ENCODE measurements around the gene DCAKD. TPM values are rescaled to one million over a fixed set of nuclear protein-coding genes. Genes with fewer than 3 reads are reported as not detected.

Gene DCAKD
- total RNA-seq, 4 donors from 2014 or later, result 9.4 to 144 (median 27.4) TPM

- in situ Hi-C loops (cut with MboI; ENCODE audit: low pct_ligation_motif_present in 1 of 4, low pct_unique_long_range_greater_than_20kb in 1 of 4, low sequenced_read_pairs in 3 of 4), result no loop called here
- WGBS, 2 donors (ENCODE audit: low coverage in 1 of 2), result 62 to 78% methylated on average over 3 to 11 of the region's 11 CpGs
- TF ChIP-seq POLR2A (IDR thresholded peaks at IDR 0.05) (no peak), EP300 (IDR thresholded peaks at IDR 0.05; ENCODE audit: low read depth) (no peak), POLR2AphosphoS5 (IDR thresholded peaks at IDR 0.05) (no peak), CTCF (IDR thresholded peaks at IDR 0.05) (no peak)
- Histone ChIP-seq H3K27me3 (no peaks in the 10 kb centered on the region), H3K4me1 (peaks cover 7 to 51% (median 18%) of the 10 kb centered on the region in 4 donors), H3K4me3 (no peak overlapping the region), H3K9me3 (no peaks in the 10 kb centered on the region), H3K36me3 (no peaks in the 10 kb centered on the region), H3K27ac (no peak overlapping the region)
- intact Hi-C loops (cut with DNase I; ENCODE audit: low total_unique reads), result loop anchor here (5.0 kb wide), 1 partner anchor 1040 kb away; no protein-coding TSS in a partner anchor
- DNase-seq, result no peak
These were observed 8.9 kb downstream of the DCAKD start for GRCh38 chr17:45042346-45043120.

GRCh38 chr17:45040459-45040858, 11.0 kb downstream of the DCAKD start:
- no peak for DNase-seq
- intact Hi-C loops (cut with DNase I; ENCODE audit: low total_unique reads), result loop anchor here (5.0 kb wide), 1 partner anchor 1042 kb away; no protein-coding TSS in a partner anchor
- H3K27me3 ChIP-seq, result no peaks in the 10 kb centered on the region
- no peak overlapping the region for H3K27ac ChIP-seq
- H3K9me3 ChIP-seq, result no peaks in the 10 kb centered on the region
- in situ Hi-C loops (cut with MboI; ENCODE audit: low pct_ligation_motif_present in 1 of 4, low pct_unique_long_range_greater_than_20kb in 1 of 4, low sequenced_read_pairs in 3 of 4), result no loop called here
- no peak for TF ChIP-seq CTCF (IDR thresholded peaks at IDR 0.05)
- no peak for TF ChIP-seq POLR2AphosphoS5 (IDR thresholded peaks at IDR 0.05)
- TF ChIP-seq POLR2A (IDR thresholded peaks at IDR 0.05), result no peak
- TF ChIP-seq EP300 (IDR thresholded peaks at IDR 0.05; ENCODE audit: low read depth), result no peak
- H3K4me1 ChIP-seq, result peaks cover 19 to 72% (median 27%) of the 10 kb centered on the region in 4 donors
- WGBS, 2 donors (ENCODE audit: low coverage in 1 of 2), result 80 to 100% methylated on average over 1 to 4 of the region's 4 CpGs
- no peaks in the 10 kb centered on the region for H3K36me3 ChIP-seq
- no peak overlapping the region for H3K4me3 ChIP-seq

- TF ChIP-seq POLR2AphosphoS5 (IDR thresholded peaks at IDR 0.05) (no peak), POLR2A (IDR thresholded peaks at IDR 0.05) (no peak), CTCF (IDR thresholded peaks at IDR 0.05) (no peak), EP300 (IDR thresholded peaks at IDR 0.05; ENCODE audit: low read depth) (no peak)
- H3K4me1 ChIP-seq, result peaks cover 20 to 69% (median 27%) of the 10 kb centered on the region in 4 donors
- WGBS, 2 donors (ENCODE audit: low coverage in 1 of 2), result 62% methylated on average over 13 of the region's 13 CpGs; no CpG with 5 or more reads in 1 of the 2 donors
- no peak overlapping the region for H3K4me3 ChIP-seq
- no peaks in the 10 kb centered on the region for H3K36me3 ChIP-seq
- H3K27ac ChIP-seq, result peak overlapping the region in 3 of 4 donors; percentile 2 to 11 (median 4)
- in situ Hi-C loops (cut with MboI; ENCODE audit: low pct_ligation_motif_present in 1 of 4, low pct_unique_long_range_greater_than_20kb in 1 of 4, low sequenced_read_pairs in 3 of 4) (no loop called here), intact Hi-C loops (cut with DNase I; ENCODE audit: low total_unique reads) (no loop called here)
- no peak for DNase-seq
- H3K27me3 ChIP-seq, result no peaks in the 10 kb centered on the region
- no peaks in the 10 kb centered on the region for H3K9me3 ChIP-seq
These were observed 12.5 kb downstream of the DCAKD start for GRCh38 chr17:45038728-45039634.

- peak in 2 of 3 donors; percentile 5 to 38 for TF ChIP-seq POLR2AphosphoS5 (IDR thresholded peaks at IDR 0.05)
- no peak for TF ChIP-seq CTCF (IDR thresholded peaks at IDR 0.05)
- WGBS, 2 donors (ENCODE audit: low coverage in 1 of 2), result 39% methylated on average over 3 of the region's 3 CpGs; no CpG with 5 or more reads in 1 of the 2 donors
These were observed 14.7 kb downstream of the DCAKD start for GRCh38 chr17:45036691-45037090.

More at GRCh38 chr17:45036691-45037090, 14.7 kb downstream of the DCAKD start:
- Histone ChIP-seq H3K27ac (peak overlapping the region; percentile 39 to 65 (median 59)), H3K9me3 (no peaks in the 10 kb centered on the region), H3K27me3 (no peaks in the 10 kb centered on the region), H3K4me3 (no peak overlapping the region), H3K4me1 (peaks cover 19 to 53% (median 25%) of the 10 kb centered on the region in 4 donors), H3K36me3 (no peaks in the 10 kb centered on the region)
- in situ Hi-C loops (cut with MboI; ENCODE audit: low pct_ligation_motif_present in 1 of 4, low pct_unique_long_range_greater_than_20kb in 1 of 4, low sequenced_read_pairs in 3 of 4) (no loop called here), intact Hi-C loops (cut with DNase I; ENCODE audit: low total_unique reads) (no loop called here)
- peak; percentile 51 for DNase-seq
